Activated CD4-positive, alpha-beta T cell treated with anti-CD3 and anti-CD28 coated beads, Interleukin-2, amount 50 U/mL, for 1 hour (primary cell): ENCODE measurements around the gene NPY2R.

Source experiments
- DNase-seq: peaks from one replicate; pipeline ENCODE4 v3.0.0-alpha.2; 2020

NPY2R gene

GRCh38 chr4:155249016-155249566 is 40.7 kb downstream of the NPY2R start:
- DNase-seq: no peak

GRCh38 chr4:155252327-155252726 is 43.9 kb downstream of the NPY2R start:
- DNase-seq: no peak

DNA sequence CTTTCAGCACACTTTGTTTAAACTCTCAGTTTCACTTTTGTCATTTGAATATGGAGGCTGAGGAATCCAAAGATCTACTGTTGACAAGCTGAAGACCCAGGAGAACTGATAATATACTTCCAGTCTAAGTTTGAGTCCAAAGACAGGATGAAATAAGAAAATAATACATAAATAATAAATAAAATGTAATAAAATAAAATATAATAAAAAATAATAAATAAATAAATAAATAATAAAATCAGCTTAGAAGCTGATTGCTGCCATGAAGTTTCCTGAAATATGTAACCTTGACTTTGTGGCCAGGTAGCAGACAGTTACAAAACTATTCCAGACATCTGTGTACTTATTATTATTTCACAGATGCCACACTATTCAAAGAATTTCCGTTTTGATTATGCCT is 55.0 kb downstream of the NPY2R start:
- DNase-seq: no peak

- DNase-seq: no peak
These were observed 56.7 kb downstream of the NPY2R start for GRCh38 chr4:155265113-155265512.
